Tibial artery (tissue), 4 donors: ENCODE data around the gene STK38.

Experiments used
- DNase-seq, 2 donors: peaks; one replicate each; pipeline ENCODE4 v3.0.0-alpha.2; 2019
- H3K27ac ChIP-seq, 2 donors: fragments of 200-600 bp; sonication (generic) in 1 of 2; 1 replicate in 1 of 2; 2 replicates in 1 of 2; pipeline ENCODE4 v1.5.1; 2018 to 2019; ENCODE audit warnings: mild to moderate bottlenecking in 1 of 2
- H3K27me3 ChIP-seq, 2 donors: fragments of 200-600 bp; sonication (generic) in 1 of 2; one replicate each; pipeline versions ENCODE4 v1.5.1 to v1.6.0; 2016 to 2019
- H3K36me3 ChIP-seq, 3 donors: fragments of 200-600 bp; sonication (generic) in 2 of 3; one replicate each; pipeline ENCODE4 v1.5.1; 2016 to 2019; ENCODE audit warnings: mild to moderate bottlenecking in 2 of 3
- H3K4me1 ChIP-seq, 4 donors: fragments of 200-600 bp; sonication (generic) in 2 of 4; 1 replicate in 3 of 4; 2 replicates in 1 of 4; pipeline ENCODE4 v1.5.1; 2016 to 2019
- H3K4me3 ChIP-seq, 2 donors: fragments of 200-600 bp; sonication (generic) in 1 of 2; 1 replicate in 1 of 2; 2 replicates in 1 of 2; pipeline ENCODE4 v1.5.1; 2018 to 2019; ENCODE audit warnings: mild to moderate bottlenecking in 2 of 2
- H3K9me3 ChIP-seq, 3 donors: fragments of 200-600 bp; sonication (generic) in 1 of 3; one replicate each; pipeline ENCODE4 v1.5.1; 2016 to 2019
- intact Hi-C: fragments of 100-400 bp; cut with DNase I; formaldehyde crosslinking; loops from one replicate; pipeline ENCODE4 v1.15.0; 2023; ENCODE audit warnings: low total_unique reads
- TF ChIP-seq, protein P1 (sequence below), 2 experiments: fragments of 200-600 bp in 1 of 2; fragments of 450-650 bp in 1 of 2; IDR thresholded peaks; one replicate each; pipeline ENCODE4 v1.5.1; 2017 to 2019; ENCODE audit warnings: antibody characterized with exemption in 2 of 2, mild to moderate bottlenecking in 1 of 2, moderate library complexity in 1 of 2

STK38 gene

GRCh38 chr6:36501686-36502085, 45.6 kb downstream of the STK38 start:
- Histone ChIP-seq H3K36me3 (peaks cover 17 to 67% (median 35%) of the 10 kb centered on the region in 3 donors), H3K27me3 (no peaks in the 10 kb centered on the region), H3K4me1 (no peaks in the 10 kb centered on the region), H3K4me3 (no peak overlapping the region), H3K27ac (no peak overlapping the region), H3K9me3 (no peaks in the 10 kb centered on the region)
- TF ChIP-seq, protein P1, sequence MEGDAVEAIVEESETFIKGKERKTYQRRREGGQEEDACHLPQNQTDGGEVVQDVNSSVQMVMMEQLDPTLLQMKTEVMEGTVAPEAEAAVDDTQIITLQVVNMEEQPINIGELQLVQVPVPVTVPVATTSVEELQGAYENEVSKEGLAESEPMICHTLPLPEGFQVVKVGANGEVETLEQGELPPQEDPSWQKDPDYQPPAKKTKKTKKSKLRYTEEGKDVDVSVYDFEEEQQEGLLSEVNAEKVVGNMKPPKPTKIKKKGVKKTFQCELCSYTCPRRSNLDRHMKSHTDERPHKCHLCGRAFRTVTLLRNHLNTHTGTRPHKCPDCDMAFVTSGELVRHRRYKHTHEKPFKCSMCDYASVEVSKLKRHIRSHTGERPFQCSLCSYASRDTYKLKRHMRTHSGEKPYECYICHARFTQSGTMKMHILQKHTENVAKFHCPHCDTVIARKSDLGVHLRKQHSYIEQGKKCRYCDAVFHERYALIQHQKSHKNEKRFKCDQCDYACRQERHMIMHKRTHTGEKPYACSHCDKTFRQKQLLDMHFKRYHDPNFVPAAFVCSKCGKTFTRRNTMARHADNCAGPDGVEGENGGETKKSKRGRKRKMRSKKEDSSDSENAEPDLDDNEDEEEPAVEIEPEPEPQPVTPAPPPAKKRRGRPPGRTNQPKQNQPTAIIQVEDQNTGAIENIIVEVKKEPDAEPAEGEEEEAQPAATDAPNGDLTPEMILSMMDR (IDR thresholded peaks at IDR 0.05) = no peak
- intact Hi-C loops = no loop called here
- no peak for DNase-seq

DNA sequence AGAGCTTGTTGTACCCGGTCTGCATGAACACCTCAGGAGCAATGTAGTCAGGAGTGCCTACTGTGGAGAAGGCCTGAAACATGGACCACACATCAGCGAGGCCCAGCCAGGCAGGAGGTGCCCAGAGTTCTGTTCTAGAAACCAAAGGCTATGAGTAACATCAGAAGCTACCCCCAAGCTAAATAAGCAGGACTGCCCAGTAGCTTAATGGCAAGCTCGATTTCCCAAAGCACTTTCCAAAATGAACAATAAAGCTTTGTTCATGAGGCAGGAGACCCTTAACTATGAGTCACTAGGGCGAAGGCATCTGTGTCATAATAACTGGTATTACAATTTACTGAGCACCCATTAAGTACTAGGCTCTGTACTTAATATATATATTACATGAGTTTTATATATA, 47.4 kb downstream of the STK38 start:
- TF ChIP-seq, protein P1 (IDR thresholded peaks at IDR 0.05) = no peak
- H3K4me1 ChIP-seq = no peaks in the 10 kb centered on the region
- H3K27me3 ChIP-seq = no peaks in the 10 kb centered on the region
- no peak for DNase-seq
- H3K27ac ChIP-seq = no peak overlapping the region
- H3K4me3 ChIP-seq = no peak overlapping the region
- H3K36me3 ChIP-seq = peaks cover 18 to 67% (median 49%) of the 10 kb centered on the region in 3 donors
- intact Hi-C loops = no loop called here
- H3K9me3 ChIP-seq = no peaks in the 10 kb centered on the region

DNA sequence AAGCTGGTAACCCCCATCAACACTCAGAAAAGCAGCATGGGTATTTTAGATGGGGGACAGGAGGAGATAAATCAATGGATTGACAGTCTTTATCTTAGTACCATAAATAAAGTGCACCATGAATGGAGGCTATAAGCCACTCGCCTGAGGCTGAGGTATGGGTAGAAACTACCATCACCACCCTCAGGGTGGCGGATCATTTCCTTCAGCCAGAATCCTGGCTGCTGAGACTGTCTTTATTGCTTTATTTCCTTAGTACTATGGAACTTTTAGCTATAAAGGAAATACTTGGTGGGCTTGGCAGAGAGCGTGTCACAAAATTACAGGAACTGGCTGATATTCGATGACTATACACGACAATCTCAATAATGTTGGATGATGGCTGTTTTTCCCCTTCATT, 52.2 kb downstream of the STK38 start:
- no peaks in the 10 kb centered on the region for H3K27me3 ChIP-seq
- TF ChIP-seq, protein P1 (IDR thresholded peaks at IDR 0.05) = no peak
- intact Hi-C loops = no loop called here
- no peaks in the 10 kb centered on the region for H3K9me3 ChIP-seq
- peaks cover 23 to 76% (median 50%) of the 10 kb centered on the region in 3 donors for H3K36me3 ChIP-seq
- no peak overlapping the region for H3K4me3 ChIP-seq
- no peaks in the 10 kb centered on the region for H3K4me1 ChIP-seq
- H3K27ac ChIP-seq = no peak overlapping the region
- DNase-seq = no peak

DNA sequence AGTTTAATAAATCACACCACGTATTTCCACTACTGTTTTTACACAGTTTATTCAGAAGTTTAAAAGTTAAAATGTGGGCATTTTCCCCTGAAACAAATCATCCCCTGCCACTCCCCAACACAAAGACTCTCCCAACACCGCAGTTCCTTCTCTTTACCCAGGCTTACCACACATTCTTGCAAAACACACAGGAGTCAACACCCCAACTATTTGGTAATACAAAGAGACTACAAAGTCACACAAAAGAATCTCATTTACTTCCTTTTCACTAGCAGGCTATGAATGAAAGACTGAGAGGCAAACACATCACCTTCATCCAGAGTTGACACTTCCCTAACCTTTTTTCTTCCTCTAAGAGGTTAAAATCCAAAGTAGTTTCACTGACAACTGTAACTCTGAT, 53.4 kb downstream of the STK38 start:
- Histone ChIP-seq H3K27me3 (no peaks in the 10 kb centered on the region), H3K4me3 (no peak overlapping the region), H3K27ac (no peak overlapping the region), H3K9me3 (no peaks in the 10 kb centered on the region), H3K4me1 (no peaks in the 10 kb centered on the region), H3K36me3 (peaks cover 23 to 69% (median 39%) of the 10 kb centered on the region in 3 donors)
- TF ChIP-seq, protein P1 (IDR thresholded peaks at IDR 0.05) = no peak
- DNase-seq = no peak
- intact Hi-C loops = no loop called here

GRCh38 chr6:36493319-36493718, 54.0 kb downstream of the STK38 start:
- Histone ChIP-seq H3K9me3 (no peaks in the 10 kb centered on the region), H3K36me3 (peaks cover 23 to 64% (median 39%) of the 10 kb centered on the region in 3 donors), H3K4me3 (no peak overlapping the region), H3K4me1 (peaks cover 0 to 3% (median 0%) of the 10 kb centered on the region in 4 donors), H3K27ac (no peak overlapping the region), H3K27me3 (no peaks in the 10 kb centered on the region)
- TF ChIP-seq, protein P1 (IDR thresholded peaks at IDR 0.05) = no peak
- no peak for DNase-seq
- intact Hi-C loops = no loop called here

- Histone ChIP-seq H3K27ac (no peak overlapping the region), H3K9me3 (no peaks in the 10 kb centered on the region), H3K27me3 (no peaks in the 10 kb centered on the region), H3K4me3 (no peak overlapping the region), H3K4me1 (peaks cover 0 to 10% (median 2%) of the 10 kb centered on the region in 4 donors), H3K36me3 (peaks cover 23 to 63% (median 36%) of the 10 kb centered on the region in 3 donors)
- DNase-seq = no peak
- TF ChIP-seq, protein P1 (IDR thresholded peaks at IDR 0.05) = no peak
- intact Hi-C loops = no loop called here
These were observed 54.7 kb downstream of the STK38 start for GRCh38 chr6:36492621-36493020.
